Astrocyte (in vitro differentiated cells and primary cell): ENCODE results near the gene MDFIC. TPM values are rescaled to one million over a fixed set of nuclear protein-coding genes. Genes with fewer than 3 reads are reported as not detected.
A peak's percentile ranks its signal among the peaks of the same experiment; 100 is the strongest.

Source experiments
- DNase-seq: peaks from one replicate; pipeline ENCODE4 v3.0.0-alpha.2; 2010; ENCODE audit warnings: low read depth
- FAIRE-seq: peaks from 2 replicates; lab custom pipeline; 2011; peaks lifted over from hg19 to GRCh38; lab: Jason Lieb, UNC
- H2AFZ ChIP-seq: 2 replicates; pipeline ENCODE4 v1.6.0; 2012; ENCODE audit warnings: low read depth, low read length, inconsistent platforms
- H3K27ac ChIP-seq: 2 replicates; pipeline ENCODE4 v1.5.1; 2011; ENCODE audit warnings: low read depth, low read length, inconsistent platforms
- H3K27me3 ChIP-seq: 2 replicates; pipeline ENCODE4 v1.6.0; 2011; ENCODE audit warnings: low read length, inconsistent platforms; ENCODE audit not compliant: insufficient read depth
- H3K36me3 ChIP-seq: 2 replicates; pipeline ENCODE4 v1.5.1; 2011; ENCODE audit warnings: low read length, inconsistent platforms; ENCODE audit not compliant: insufficient read depth
- H3K4me1 ChIP-seq: 2 replicates; pipeline ENCODE4 v1.5.1; 2011; ENCODE audit warnings: low read length, inconsistent platforms; ENCODE audit not compliant: insufficient read depth
- H3K4me2 ChIP-seq: 2 replicates; pipeline ENCODE4 v1.6.0; 2012; ENCODE audit warnings: low read length, inconsistent platforms
- H3K4me3 ChIP-seq: 2 replicates; pipeline ENCODE4 v1.5.1; 2011; ENCODE audit warnings: low read depth, mild to moderate bottlenecking, low read length, inconsistent platforms; ENCODE audit not compliant: insufficient read depth
- H3K79me2 ChIP-seq: 2 replicates; pipeline ENCODE4 v1.6.0; 2012; ENCODE audit warnings: mild to moderate bottlenecking, low read length, inconsistent platforms; ENCODE audit not compliant: insufficient read depth
- H3K9ac ChIP-seq: 2 replicates; pipeline ENCODE4 v1.6.0; 2012; ENCODE audit warnings: mild to moderate bottlenecking, low read length, inconsistent platforms
- H3K9me3 ChIP-seq: 2 replicates; pipeline ENCODE4 v1.5.1; 2012; ENCODE audit warnings: low read depth, mild to moderate bottlenecking, low read length, inconsistent platforms; ENCODE audit not compliant: insufficient read depth
- H4K20me1 ChIP-seq: 2 replicates; pipeline ENCODE4 v1.6.0; 2012; ENCODE audit warnings: low read length, inconsistent platforms; ENCODE audit not compliant: insufficient read depth
- H3K27ac Mint-ChIP-seq: one replicate; pipeline ENCODE4 v1.8.0; 2021; ENCODE audit warnings: mild to moderate bottlenecking, mixed read lengths; ENCODE audit not compliant: unreplicated experiment
- H3K27me3 Mint-ChIP-seq: one replicate; pipeline ENCODE4 v1.8.0; 2021; ENCODE audit warnings: low read depth, mixed read lengths; ENCODE audit not compliant: unreplicated experiment
- H3K36me3 Mint-ChIP-seq: one replicate; pipeline ENCODE4 v1.8.0; 2021; ENCODE audit warnings: low read depth, mixed read lengths; ENCODE audit not compliant: unreplicated experiment
- H3K4me1 Mint-ChIP-seq: one replicate; pipeline ENCODE4 v1.8.0; 2021; ENCODE audit warnings: low read depth, mixed read lengths; ENCODE audit not compliant: unreplicated experiment
- H3K4me3 Mint-ChIP-seq: one replicate; pipeline ENCODE4 v1.8.0; 2021; ENCODE audit warnings: mild to moderate bottlenecking, moderate library complexity, mixed read lengths; ENCODE audit not compliant: unreplicated experiment
- H3K9me3 Mint-ChIP-seq: one replicate; pipeline ENCODE4 v1.8.0; 2021; ENCODE audit warnings: mild to moderate bottlenecking, mixed read lengths; ENCODE audit not compliant: unreplicated experiment
- EZH2 ChIP-seq: IDR thresholded peaks from 2 replicates; pipeline ENCODE4 v1.6.1; 2012; ENCODE audit warnings: mild to moderate bottlenecking, low read length, inconsistent platforms; ENCODE audit not compliant: insufficient read depth
- total RNA-seq: library from RNA; stranded (reverse); gene quantifications from 2 replicates; pipeline ENCODE4 v1.2.1, GENCODE V29; 2021
- TF ChIP-seq, protein P1 (sequence below): IDR thresholded peaks from 2 replicates; pipeline ENCODE4 v1.5.1; 2011; ENCODE audit warnings: low read depth, mild to moderate bottlenecking, inconsistent platforms, low read length, moderate library complexity; ENCODE audit not compliant: insufficient read depth

Gene MDFIC
- total RNA-seq, 1 donor from 2014 or later, result 20.3 TPM

DNA sequence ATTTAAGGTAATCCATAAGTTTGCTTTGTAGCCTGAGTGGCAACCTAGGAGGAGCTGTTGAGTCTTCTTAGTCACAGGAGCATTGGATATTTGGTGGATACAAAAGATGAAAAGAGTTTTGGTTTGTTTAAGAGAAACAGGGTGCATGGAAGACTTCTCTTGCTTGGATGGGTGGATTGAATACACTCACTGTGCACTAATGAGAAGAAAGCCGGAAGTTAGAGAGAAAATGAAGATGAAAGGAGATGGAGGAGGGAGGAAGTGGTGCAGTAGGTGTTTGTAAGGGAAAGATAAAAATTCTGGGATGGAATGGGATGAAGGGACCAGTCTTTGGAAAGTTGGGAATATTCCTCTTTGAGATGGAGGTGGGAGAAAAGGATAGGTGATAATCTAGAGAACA lies 7.7 kb downstream of the MDFIC start:
- no peak for FAIRE-seq

DNA sequence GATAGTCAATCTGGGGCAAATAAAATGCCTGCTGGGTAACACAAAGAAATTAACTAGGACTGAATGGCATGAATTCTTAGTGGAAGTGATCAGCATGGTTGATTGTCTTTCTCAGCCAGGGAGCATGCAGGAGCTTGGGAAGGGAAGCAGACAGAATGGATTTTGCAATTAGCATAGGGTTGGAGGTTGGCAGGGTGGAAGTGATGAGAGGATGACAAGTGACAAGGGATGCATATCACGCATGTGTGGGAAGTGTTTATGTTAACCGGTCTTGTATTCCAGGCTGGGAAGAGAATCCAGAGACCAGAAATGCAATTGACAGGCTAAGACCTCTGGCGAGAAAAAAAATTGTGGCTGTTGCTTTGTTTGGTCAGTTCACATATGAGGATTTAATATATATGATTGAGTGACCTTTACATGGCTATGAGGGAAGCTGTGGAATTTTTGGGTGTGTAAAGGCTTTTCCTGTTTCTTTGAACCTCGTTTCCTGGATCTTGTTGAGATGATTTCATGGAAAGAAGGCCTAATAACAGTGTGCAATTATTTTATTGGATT lies 8.3 kb downstream of the MDFIC start:
- no peak overlapping the region for H3K27ac Mint-ChIP-seq
- Histone ChIP-seq H3K27ac (peak overlapping the region; percentile 40), H3K4me2 (peak overlapping the region; percentile 50), H3K27me3 (no peaks in the 10 kb centered on the region), H2AFZ (no peak overlapping the region), H4K20me1 (no peaks in the 10 kb centered on the region), H3K36me3 (no peaks in the 10 kb centered on the region), H3K79me2 (peaks cover 77% of the 10 kb centered on the region), H3K4me1 (peaks cover 15% of the 10 kb centered on the region), H3K4me3 (no peak overlapping the region), H3K9me3 (no peaks in the 10 kb centered on the region), H3K9ac (no peak overlapping the region)
- H3K36me3 Mint-ChIP-seq, result no peaks in the 10 kb centered on the region
- H3K9me3 Mint-ChIP-seq, result no peaks in the 10 kb centered on the region
- H3K27me3 Mint-ChIP-seq, result no peaks in the 10 kb centered on the region
- no peak overlapping the region for H3K4me3 Mint-ChIP-seq
- DNase-seq (no peak), FAIRE-seq (no peak)
- peaks cover 18% of the 10 kb centered on the region for H3K4me1 Mint-ChIP-seq
- TF ChIP-seq, protein P1, sequence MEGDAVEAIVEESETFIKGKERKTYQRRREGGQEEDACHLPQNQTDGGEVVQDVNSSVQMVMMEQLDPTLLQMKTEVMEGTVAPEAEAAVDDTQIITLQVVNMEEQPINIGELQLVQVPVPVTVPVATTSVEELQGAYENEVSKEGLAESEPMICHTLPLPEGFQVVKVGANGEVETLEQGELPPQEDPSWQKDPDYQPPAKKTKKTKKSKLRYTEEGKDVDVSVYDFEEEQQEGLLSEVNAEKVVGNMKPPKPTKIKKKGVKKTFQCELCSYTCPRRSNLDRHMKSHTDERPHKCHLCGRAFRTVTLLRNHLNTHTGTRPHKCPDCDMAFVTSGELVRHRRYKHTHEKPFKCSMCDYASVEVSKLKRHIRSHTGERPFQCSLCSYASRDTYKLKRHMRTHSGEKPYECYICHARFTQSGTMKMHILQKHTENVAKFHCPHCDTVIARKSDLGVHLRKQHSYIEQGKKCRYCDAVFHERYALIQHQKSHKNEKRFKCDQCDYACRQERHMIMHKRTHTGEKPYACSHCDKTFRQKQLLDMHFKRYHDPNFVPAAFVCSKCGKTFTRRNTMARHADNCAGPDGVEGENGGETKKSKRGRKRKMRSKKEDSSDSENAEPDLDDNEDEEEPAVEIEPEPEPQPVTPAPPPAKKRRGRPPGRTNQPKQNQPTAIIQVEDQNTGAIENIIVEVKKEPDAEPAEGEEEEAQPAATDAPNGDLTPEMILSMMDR, result no peak
- TF ChIP-seq EZH2, result no peak

More for the DNA sequence above, 7.7 kb downstream of the MDFIC start:
- Histone ChIP-seq H2AFZ (no peak overlapping the region), H3K4me2 (peak overlapping the region; percentile 50), H3K79me2 (peaks cover 77% of the 10 kb centered on the region), H3K4me3 (no peak overlapping the region), H3K9me3 (no peaks in the 10 kb centered on the region), H4K20me1 (no peaks in the 10 kb centered on the region), H3K27ac (no peak overlapping the region), H3K36me3 (no peaks in the 10 kb centered on the region), H3K9ac (no peak overlapping the region), H3K4me1 (peaks cover 15% of the 10 kb centered on the region), H3K27me3 (no peaks in the 10 kb centered on the region)
- Mint-ChIP-seq H3K27me3 (no peaks in the 10 kb centered on the region), H3K9me3 (no peaks in the 10 kb centered on the region), H3K4me1 (peaks cover 18% of the 10 kb centered on the region), H3K36me3 (no peaks in the 10 kb centered on the region), H3K27ac (no peak overlapping the region), H3K4me3 (no peak overlapping the region)
- TF ChIP-seq, protein P1, result no peak
- no peak for TF ChIP-seq EZH2
- no peak for DNase-seq
